HepG2 (cell line): Measurements from ENCODE around the gene PMS1. TPM values are rescaled to one million over a fixed set of nuclear protein-coding genes. Genes with fewer than 3 reads are reported as not detected.

Experiments used
- ETV6 ChIP-seq: sonication (generic); formaldehyde crosslinking; conservative IDR thresholded peaks from 2 replicates; pipeline ENCODE4 v1.4.0; 2020; ENCODE audit warnings: missing genetic modification reagents
- FOXP1 ChIP-seq, 2 experiments: fragments of 450-650 bp in 1 of 2; IDR thresholded peaks; 2 replicates each; pipeline ENCODE4 v1.6.1; 2017 to 2018; ENCODE audit warnings: antibody characterized with exemption in 1 of 2
- HNF4A ChIP-seq: sonication (generic); formaldehyde crosslinking; IDR thresholded peaks from 2 replicates; pipeline ENCODE4 v1.4.0; 2020; ENCODE audit warnings: missing genetic modification reagents
- JARID2 ChIP-seq: sonication (generic); formaldehyde crosslinking; IDR thresholded peaks from 2 replicates; pipeline ENCODE4 v1.8.1; 2023; ENCODE audit warnings: missing genetic modification reagents, inconsistent platforms; ENCODE audit not compliant: insufficient replicate concordance
- KDM5B ChIP-seq: sonication (generic); formaldehyde crosslinking; IDR thresholded peaks from 2 replicates; pipeline ENCODE4 v1.4.0; 2020; ENCODE audit warnings: missing genetic modification reagents, mild to moderate bottlenecking, borderline replicate concordance
- MED13 ChIP-seq: sonication (generic); formaldehyde crosslinking; IDR thresholded peaks from 2 replicates; pipeline ENCODE4 v1.5.0; 2020; ENCODE audit warnings: missing genetic modification reagents
- MTF2 ChIP-seq: sonication (generic); formaldehyde crosslinking; IDR thresholded peaks from 2 replicates; pipeline ENCODE4 v1.5.0; 2020; ENCODE audit warnings: missing genetic modification reagents, borderline replicate concordance
- RARA ChIP-seq: IDR thresholded peaks from 2 replicates; pipeline ENCODE4 v1.6.1; 2016; ENCODE audit warnings: missing genetic modification reagents, missing compliant biosample characterization
- SP2 ChIP-seq: sonication (generic); formaldehyde crosslinking; IDR thresholded peaks from 2 replicates; pipeline ENCODE4 v1.5.1; 2020; ENCODE audit warnings: mild to moderate bottlenecking, missing genetic modification reagents
- ZNF501 ChIP-seq: sonication (generic); formaldehyde crosslinking; IDR thresholded peaks from 2 replicates; pipeline ENCODE4 v1.5.1; 2020; ENCODE audit warnings: mild to moderate bottlenecking, moderate library complexity, missing genetic modification reagents
- ZNF510 ChIP-seq: sonication (generic); formaldehyde crosslinking; IDR thresholded peaks from 2 replicates; pipeline ENCODE4 v1.4.0; 2020; ENCODE audit warnings: low read depth, mild to moderate bottlenecking, missing genetic modification reagents
- ZNF747 ChIP-seq: sonication (generic); formaldehyde crosslinking; IDR thresholded peaks from 2 replicates; pipeline ENCODE4 v1.8.1; 2023; ENCODE audit warnings: missing genetic modification reagents, mild to moderate bottlenecking, borderline replicate concordance
- ZNF883 ChIP-seq: sonication (generic); formaldehyde crosslinking; IDR thresholded peaks from 2 replicates; pipeline ENCODE4 v1.5.1; 2020; ENCODE audit warnings: mild to moderate bottlenecking, missing genetic modification reagents; ENCODE audit errors: not compliant biosample characterization
- polyA plus RNA-seq, 8 experiments: library from polyadenylated mRNA; depleted of rRNA in 3 of 8; stranded (reverse) in 7 of 8; unstranded in 1 of 8; fragments of >200 nt; fragmentation: Illumina TruSeq in 4 of 8; extraction: Trizol in 4 of 8; gene quantifications; 2 replicates each; pipeline versions ENCODE4 v1.2.1 to v1.2.3, GENCODE V29; 2011 to 2016; ENCODE audit warnings: low read depth in 4 of 8, missing spikeins in 1 of 8, mixed read lengths in 1 of 8; ENCODE audit not compliant: insufficient read depth in 1 of 8
- total RNA-seq, 5 experiments: library from RNA; depleted of rRNA; stranded (reverse); fragments of >200 nt; fragmentation: Illumina TruSeq; extraction: Trizol; gene quantifications; 2 replicates each; pipeline ENCODE4 v1.2.3, GENCODE V29; 2016; ENCODE audit warnings: low read depth in 1 of 5
- TF ChIP-seq, protein P1 (sequence below): sonication (generic); formaldehyde crosslinking; IDR thresholded peaks from 2 replicates; pipeline ENCODE4 v1.4.0; 2020; ENCODE audit warnings: mild to moderate bottlenecking, missing genetic modification reagents, borderline replicate concordance
- TF ChIP-seq, protein P2 (sequence below): sonication (generic); formaldehyde crosslinking; IDR thresholded peaks from 2 replicates; pipeline ENCODE4 v1.4.0; 2020; ENCODE audit warnings: missing genetic modification reagents
- TF ChIP-seq, protein P3 (sequence below): sonication (generic); formaldehyde crosslinking; IDR thresholded peaks from 2 replicates; pipeline ENCODE4 v1.4.0; 2020; ENCODE audit warnings: missing genetic modification reagents
- TF ChIP-seq, protein P4 (sequence below): sonication (generic); formaldehyde crosslinking; IDR thresholded peaks from 2 replicates; pipeline ENCODE4 v1.4.0; 2020; ENCODE audit warnings: missing genetic modification reagents, borderline replicate concordance
- TF ChIP-seq, protein P5 (sequence below): sonication (generic); formaldehyde crosslinking; IDR thresholded peaks from 2 replicates; pipeline ENCODE4 v1.8.0; 2022; ENCODE audit warnings: low read depth, missing genetic modification reagents

PMS1 gene
- total and polyA plus RNA-seq, 2 of the 13 experiments (the other 11 are each of a cell fraction or from before 2014, with no cell fraction given): 14.6 to 39.9 TPM

DNA sequence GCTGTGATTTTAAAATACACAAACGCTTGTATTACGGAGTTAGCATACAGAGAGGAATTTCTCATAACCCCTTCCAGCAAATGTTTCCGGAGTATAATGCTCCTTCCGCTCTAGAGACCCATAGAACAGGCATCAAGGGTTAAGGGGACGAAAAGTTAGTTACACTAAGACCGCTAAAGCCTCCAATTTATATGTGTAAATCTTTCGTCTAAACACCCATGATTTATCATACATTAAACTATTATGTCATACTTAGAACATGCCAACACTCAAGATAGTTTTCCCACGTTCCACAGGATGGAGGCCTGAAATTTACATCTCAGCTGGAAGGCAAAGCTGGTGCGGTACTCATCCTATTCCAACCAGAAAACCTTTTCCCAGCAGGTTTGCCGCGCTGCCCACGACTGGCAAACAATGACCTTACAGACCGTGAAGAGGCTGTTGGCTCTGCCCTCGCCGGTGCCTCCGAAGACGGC, 761 bp upstream of the PMS1 start (continued):
- TF ChIP-seq, protein P1, sequence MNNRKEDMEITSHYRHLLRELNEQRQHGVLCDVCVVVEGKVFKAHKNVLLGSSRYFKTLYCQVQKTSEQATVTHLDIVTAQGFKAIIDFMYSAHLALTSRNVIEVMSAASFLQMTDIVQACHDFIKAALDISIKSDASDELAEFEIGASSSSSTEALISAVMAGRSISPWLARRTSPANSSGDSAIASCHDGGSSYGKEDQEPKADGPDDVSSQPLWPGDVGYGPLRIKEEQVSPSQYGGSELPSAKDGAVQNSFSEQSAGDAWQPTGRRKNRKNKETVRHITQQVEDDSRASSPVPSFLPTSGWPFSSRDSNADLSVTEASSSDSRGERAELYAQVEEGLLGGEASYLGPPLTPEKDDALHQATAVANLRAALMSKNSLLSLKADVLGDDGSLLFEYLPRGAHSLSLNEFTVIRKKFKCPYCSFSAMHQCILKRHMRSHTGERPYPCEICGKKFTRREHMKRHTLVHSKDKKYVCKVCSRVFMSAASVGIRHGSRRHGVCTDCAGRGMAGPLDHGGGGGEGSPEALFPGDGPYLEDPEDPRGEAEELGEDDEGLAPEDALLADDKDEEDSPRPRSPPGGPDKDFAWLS (CRISPR knock-in tag): 0 out of 2 replicates have a peak, but pooled peaks have one; percentile 9
- peak; percentile 94 for TF ChIP-seq MTF2 (CRISPR knock-in tag)
- 0 out of 2 replicates have a peak, but pooled peaks have one; percentile 1 for TF ChIP-seq ZNF747 (CRISPR knock-in tag)
- TF ChIP-seq, protein P2, sequence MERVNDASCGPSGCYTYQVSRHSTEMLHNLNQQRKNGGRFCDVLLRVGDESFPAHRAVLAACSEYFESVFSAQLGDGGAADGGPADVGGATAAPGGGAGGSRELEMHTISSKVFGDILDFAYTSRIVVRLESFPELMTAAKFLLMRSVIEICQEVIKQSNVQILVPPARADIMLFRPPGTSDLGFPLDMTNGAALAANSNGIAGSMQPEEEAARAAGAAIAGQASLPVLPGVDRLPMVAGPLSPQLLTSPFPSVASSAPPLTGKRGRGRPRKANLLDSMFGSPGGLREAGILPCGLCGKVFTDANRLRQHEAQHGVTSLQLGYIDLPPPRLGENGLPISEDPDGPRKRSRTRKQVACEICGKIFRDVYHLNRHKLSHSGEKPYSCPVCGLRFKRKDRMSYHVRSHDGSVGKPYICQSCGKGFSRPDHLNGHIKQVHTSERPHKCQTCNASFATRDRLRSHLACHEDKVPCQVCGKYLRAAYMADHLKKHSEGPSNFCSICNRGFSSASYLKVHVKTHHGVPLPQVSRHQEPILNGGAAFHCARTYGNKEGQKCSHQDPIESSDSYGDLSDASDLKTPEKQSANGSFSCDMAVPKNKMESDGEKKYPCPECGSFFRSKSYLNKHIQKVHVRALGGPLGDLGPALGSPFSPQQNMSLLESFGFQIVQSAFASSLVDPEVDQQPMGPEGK (CRISPR knock-in tag): no peak
- TF ChIP-seq HNF4A (CRISPR knock-in tag): no peak
- TF ChIP-seq, protein P3, sequence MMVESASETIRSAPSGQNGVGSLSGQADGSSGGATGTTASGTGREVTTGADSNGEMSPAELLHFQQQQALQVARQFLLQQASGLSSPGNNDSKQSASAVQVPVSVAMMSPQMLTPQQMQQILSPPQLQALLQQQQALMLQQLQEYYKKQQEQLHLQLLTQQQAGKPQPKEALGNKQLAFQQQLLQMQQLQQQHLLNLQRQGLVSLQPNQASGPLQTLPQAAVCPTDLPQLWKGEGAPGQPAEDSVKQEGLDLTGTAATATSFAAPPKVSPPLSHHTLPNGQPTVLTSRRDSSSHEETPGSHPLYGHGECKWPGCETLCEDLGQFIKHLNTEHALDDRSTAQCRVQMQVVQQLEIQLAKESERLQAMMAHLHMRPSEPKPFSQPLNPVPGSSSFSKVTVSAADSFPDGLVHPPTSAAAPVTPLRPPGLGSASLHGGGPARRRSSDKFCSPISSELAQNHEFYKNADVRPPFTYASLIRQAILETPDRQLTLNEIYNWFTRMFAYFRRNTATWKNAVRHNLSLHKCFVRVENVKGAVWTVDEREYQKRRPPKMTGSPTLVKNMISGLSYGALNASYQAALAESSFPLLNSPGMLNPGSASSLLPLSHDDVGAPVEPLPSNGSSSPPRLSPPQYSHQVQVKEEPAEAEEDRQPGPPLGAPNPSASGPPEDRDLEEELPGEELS (CRISPR knock-in tag): no peak
- TF ChIP-seq MED13 (CRISPR knock-in tag): no peak
- no peak for TF ChIP-seq ZNF501 (CRISPR knock-in tag)
- TF ChIP-seq, protein P4, sequence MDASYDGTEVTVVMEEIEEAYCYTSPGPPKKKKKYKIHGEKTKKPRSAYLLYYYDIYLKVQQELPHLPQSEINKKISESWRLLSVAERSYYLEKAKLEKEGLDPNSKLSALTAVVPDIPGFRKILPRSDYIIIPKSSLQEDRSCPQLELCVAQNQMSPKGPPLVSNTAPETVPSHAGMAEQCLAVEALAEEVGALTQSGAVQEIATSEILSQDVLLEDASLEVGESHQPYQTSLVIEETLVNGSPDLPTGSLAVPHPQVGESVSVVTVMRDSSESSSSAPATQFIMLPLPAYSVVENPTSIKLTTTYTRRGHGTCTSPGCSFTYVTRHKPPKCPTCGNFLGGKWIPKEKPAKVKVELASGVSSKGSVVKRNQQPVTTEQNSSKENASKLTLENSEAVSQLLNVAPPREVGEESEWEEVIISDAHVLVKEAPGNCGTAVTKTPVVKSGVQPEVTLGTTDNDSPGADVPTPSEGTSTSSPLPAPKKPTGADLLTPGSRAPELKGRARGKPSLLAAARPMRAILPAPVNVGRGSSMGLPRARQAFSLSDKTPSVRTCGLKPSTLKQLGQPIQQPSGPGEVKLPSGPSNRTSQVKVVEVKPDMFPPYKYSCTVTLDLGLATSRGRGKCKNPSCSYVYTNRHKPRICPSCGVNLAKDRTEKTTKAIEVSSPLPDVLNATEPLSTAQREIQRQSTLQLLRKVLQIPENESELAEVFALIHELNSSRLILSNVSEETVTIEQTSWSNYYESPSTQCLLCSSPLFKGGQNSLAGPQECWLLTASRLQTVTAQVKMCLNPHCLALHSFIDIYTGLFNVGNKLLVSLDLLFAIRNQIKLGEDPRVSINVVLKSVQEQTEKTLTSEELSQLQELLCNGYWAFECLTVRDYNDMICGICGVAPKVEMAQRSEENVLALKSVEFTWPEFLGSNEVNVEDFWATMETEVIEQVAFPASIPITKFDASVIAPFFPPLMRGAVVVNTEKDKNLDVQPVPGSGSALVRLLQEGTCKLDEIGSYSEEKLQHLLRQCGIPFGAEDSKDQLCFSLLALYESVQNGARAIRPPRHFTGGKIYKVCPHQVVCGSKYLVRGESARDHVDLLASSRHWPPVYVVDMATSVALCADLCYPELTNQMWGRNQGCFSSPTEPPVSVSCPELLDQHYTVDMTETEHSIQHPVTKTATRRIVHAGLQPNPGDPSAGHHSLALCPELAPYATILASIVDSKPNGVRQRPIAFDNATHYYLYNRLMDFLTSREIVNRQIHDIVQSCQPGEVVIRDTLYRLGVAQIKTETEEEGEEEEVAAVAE (CRISPR knock-in tag): peak; percentile 19; the same call in 1 of the 2 replicates
- TF ChIP-seq ETV6 (CRISPR knock-in tag): no peak
- no peak for TF ChIP-seq SP2
- no peak for TF ChIP-seq ZNF883 (CRISPR knock-in tag)
- TF ChIP-seq RARA (CRISPR knock-in tag): peak; percentile 35; the same call in 1 of the 2 replicates
- TF ChIP-seq FOXP1 (IDR thresholded peaks at IDR 0.05): no peak
- no peak for TF ChIP-seq FOXP1 (CRISPR knock-in tag; IDR thresholded peaks at IDR 0.05)
- TF ChIP-seq, protein P5, sequence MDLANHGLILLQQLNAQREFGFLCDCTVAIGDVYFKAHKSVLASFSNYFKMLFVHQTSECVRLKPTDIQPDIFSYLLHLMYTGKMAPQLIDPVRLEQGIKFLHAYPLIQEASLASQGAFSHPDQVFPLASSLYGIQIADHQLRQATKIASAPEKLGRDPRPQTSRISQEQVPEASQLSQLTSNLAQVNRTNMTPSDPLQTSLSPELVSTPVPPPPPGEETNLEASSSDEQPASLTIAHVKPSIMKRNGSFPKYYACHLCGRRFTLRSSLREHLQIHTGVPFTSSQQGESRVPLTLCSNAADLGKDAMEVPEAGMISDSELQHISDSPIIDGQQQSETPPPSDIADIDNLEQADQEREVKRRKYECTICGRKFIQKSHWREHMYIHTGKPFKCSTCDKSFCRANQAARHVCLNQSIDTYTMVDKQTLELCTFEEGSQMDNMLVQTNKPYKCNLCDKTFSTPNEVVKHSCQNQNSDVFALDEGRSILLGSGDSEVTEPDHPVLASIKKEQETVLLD (CRISPR knock-in tag): no peak; the same call in 1 of the 2 replicates
- no peak for TF ChIP-seq JARID2 (CRISPR knock-in tag)
- TF ChIP-seq KDM5B (CRISPR knock-in tag): no peak
- TF ChIP-seq ZNF510 (CRISPR knock-in tag): no peak
